NCI-H2107 treated with DMSO at 0.1 percent for 48 hours (cell line): Measurements from ENCODE around the gene KRTAP10-10.
"Not testable (repeated sequence)": the region's sequence is repeated elsewhere in the genome, so short reads cannot be mapped to it uniquely, and the experiment has no call there.

Experiments
- DNase-seq: peaks from one replicate; lab custom pipeline; 2025; ENCODE audit not compliant: unreplicated experiment; lab: John Stamatoyannopoulos, UW

Gene KRTAP10-10

GRCh38 chr21:44623575-44623974 is 13.6 kb upstream of the KRTAP10-10 start:
- no peak for DNase-seq

- DNase-seq = no peak
These were observed 11.4 kb upstream of the KRTAP10-10 start for GRCh38 chr21:44625756-44626155.

- no peak for DNase-seq
These were observed 10.9 kb upstream of the KRTAP10-10 start for GRCh38 chr21:44626262-44626661.

DNA sequence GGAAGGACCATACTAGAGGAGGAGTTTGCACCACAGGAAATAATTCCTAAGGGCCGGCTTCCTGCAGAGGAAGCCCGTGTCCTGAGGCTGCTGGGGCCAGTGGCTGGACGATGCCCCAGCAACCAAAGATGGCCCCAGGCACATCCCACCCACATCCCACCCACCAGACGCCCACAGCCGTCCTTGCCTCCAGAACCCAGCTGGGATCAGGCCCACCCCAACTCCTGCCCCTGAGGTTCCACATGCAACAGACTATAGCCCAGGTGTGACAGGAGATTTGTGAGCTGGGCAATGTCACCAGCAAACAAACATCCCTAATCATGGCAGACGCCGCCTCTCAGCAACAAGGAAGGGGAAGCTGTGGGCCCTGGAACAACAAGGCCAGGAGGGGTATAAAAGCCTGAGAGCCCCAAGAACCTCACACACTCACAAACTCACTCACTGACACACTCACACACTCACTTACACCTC is 10.4 kb upstream of the KRTAP10-10 start, which contains the start of gene KRTAP10-9:
KRTAP10-9 (plus strand) TSS at position 421 of the 471 bp plus-strand sequence. CDS start 79 bp downstream, outside the sequence.
- DNase-seq = no peak

DNA sequence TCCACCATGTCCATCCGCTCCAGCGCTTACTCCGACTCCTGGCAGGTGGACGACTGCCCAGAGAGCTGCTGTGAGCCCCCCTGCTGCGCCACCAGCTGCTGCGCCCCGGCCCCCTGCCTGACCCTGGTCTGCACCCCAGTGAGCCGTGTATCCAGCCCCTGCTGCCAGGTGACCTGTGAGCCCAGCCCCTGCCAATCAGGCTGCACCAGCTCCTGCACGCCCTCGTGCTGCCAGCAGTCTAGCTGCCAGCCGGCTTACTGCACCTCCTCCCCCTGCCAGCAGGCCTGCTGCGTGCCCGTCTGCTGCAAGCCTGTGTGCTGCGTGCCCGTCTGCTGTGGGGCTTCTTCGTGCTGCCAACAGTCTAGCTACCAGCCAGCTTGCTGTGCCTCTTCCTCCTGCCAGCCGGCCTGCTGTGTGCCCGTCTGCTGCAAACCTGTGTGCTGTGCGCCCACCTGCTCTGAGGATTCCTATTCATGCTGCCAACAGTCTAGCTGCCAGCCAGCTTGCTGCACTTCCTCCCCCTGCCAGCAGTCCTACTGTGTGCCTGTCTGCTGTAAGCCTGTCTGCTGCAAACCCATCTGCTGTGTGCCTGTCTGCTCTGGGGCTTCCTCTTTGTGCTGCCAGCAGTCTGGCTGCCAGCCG is 9.9 kb upstream of the KRTAP10-10 start:
- DNase-seq = not testable (repeated sequence)

- DNase-seq = not testable (repeated sequence)
These were observed 9.3 kb upstream of the KRTAP10-10 start for GRCh38 chr21:44627831-44628233.

- no peak for DNase-seq
These were observed 8.3 kb upstream of the KRTAP10-10 start for GRCh38 chr21:44628707-44629391.

DNA sequence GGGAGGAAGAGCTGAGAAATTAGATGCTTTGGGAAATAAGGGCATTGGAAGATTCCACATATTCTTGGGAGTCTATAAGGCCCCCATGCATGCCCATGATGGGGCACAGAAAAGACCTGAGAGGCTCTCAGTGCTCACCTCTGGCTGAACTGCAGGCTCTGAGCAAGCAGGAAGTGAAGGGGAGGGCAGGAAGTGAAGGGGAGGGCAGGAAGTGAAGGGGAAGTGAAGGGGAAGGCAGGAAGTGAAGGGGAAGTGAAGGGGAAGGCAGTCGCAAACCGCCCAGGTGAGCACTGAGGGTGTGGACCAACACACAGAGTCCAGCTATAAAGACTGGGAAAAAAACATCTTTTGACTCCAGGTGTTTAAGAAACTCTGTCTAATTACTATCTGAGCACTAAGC is 6.7 kb upstream of the KRTAP10-10 start:
- DNase-seq = no peak

- no peak for DNase-seq
These were observed 5.1 kb upstream of the KRTAP10-10 start for GRCh38 chr21:44632067-44632466.

- no peak for DNase-seq
These were observed 743 bp upstream of the KRTAP10-10 start for GRCh38 chr21:44636209-44637017.

- not testable (repeated sequence) for DNase-seq
These were observed 744 bp downstream of the KRTAP10-10 start for GRCh38 chr21:44637851-44638348.

GRCh38 chr21:44638506-44639330 is 1.6 kb downstream of the KRTAP10-10 start:
- DNase-seq = not testable (repeated sequence)

- no peak for DNase-seq
These were observed 2.1 kb downstream of the KRTAP10-10 start for GRCh38 chr21:44639331-44639655.

- no peak for DNase-seq
These were observed 3.6 kb downstream of the KRTAP10-10 start for GRCh38 chr21:44640761-44641160.

DNA sequence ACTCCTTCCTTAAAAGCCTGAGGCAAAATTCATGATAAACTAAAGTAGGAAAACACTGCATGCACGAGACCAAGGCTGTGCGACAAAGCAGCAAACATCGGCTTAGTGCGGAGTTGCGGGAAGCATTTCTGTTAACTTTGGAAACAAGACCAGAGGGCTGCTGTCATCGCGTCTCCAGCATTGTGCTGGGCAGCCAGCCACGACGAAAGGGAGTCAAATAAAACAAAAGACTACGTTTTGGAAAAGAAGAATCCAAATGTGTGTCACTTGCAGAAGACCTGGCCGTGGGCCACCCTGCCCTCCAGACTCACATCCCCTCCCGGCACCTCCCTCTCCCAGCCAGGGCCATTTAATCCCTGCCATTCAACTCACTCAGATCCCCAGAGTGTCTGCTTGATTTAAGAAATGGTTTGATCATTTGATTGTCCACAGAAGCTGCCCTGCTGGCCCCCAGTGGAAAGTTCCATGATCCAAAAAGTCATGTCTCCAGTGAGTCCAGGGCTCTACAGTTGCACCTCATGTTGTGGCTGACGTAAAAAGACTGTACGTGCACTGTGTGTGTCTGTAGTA is 6.7 kb downstream of the KRTAP10-10 start:
- no peak for DNase-seq

DNA sequence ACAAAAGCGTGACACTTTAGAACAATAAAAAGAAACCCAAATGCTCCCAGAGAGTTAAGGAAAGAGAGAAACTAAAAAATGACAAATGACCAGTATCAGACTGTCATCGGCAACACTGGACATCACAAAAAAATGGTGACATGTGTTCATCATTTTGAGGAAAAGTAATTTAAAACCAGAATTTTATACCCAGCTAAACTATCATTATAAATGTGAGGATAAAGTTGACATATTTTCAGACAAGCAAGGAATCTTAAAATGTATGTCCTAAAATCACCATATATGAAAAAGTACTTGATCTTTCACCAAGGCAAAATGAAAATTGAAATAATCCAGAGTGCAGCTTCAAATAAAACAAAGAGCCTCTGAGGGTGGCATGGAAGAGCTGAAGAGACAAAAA is 7.7 kb downstream of the KRTAP10-10 start:
- no peak for DNase-seq

DNA sequence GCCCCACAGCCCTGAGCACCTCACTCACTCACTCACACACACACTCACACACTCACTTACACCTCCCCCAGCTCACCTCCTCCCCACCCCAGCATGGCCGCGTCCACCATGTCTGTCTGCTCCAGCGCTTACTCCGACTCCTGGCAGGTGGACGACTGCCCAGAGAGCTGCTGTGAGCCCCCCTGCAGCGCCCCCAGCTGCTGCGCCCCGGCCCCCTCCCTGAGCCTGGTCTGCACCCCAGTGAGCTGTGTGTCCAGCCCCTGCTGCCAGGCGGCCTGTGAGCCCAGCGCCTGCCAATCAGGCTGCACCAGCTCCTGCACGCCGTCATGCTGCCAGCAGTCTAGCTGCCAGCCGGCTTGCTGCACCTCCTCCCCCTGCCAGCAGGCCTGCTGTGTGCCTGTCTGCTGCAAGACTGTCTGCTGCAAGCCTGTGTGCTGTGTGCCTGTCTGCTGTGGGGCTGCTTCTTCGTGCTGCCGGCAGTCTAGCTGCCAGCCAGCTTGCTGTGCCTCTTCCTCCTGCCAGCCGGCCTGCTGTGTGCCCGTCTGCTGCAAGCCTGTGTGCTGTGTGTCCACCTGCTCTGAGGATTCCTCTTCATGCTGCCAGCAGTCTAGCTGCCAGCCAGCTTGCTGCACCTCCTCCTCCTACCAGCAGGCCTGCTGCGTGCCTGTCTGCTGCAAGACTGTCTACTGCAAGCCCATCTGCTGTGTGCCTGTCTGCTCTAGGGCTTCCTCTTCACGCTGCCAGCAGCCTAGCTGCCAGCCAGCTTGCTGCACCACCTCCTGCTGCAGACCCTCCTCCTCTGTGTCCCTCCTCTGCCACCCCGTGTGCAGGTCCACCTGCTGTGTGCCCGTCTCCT is 9.4 kb downstream of the KRTAP10-10 start, which contains the start of gene KRTAP10-11:
KRTAP10-11 (plus strand) TSS at position 49 of the 856 bp plus-strand sequence; CDS start at position 94, 45 bp downstream.
- DNase-seq = not testable (repeated sequence)

GRCh38 chr21:44647222-44647552 is 10.0 kb downstream of the KRTAP10-10 start:
- no peak for DNase-seq

DNA sequence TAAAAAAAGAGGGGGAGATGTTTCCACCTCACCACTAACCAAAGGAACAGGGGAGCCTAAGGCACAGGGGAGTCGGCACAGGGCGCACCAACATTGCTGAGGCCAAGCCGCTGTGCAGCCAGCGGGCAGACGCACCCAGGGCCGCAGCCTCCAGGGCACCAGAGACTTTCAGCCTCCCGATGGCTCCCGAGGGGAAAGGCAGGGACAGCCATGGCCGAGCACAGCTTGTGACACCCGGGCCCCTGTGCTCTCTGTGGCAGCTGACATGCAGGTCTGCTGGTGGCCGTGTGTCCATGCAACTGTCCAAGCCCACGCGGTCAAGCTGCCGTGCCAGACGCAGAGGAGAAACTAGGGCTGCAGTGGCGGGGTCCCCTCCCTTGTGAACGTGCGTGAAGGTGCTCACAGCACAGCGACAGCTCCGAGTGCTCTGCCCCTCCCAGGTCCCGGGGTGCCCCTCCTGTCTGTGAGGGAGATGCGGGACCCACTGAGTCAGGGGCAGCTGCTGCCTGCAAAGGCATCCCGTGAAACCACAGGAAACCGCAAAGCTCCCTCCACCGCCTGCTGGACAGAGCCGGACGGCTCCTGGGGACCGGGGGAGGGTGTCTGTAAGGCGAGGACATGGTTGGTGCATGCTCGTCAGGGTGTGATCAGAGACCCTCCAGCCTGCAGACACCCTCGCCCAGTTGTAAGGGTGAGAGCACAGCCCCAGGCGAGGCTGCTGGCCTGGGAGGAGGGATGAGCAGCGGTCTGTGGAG is 11.6 kb downstream of the KRTAP10-10 start:
- no peak for DNase-seq
